ENCODE results near the gene CD40. TPM values are rescaled to one million over a fixed set of nuclear protein-coding genes. Genes with fewer than 3 reads are reported as not detected.

The CD40 gene
- total RNA-seq, 2 experiments from 2014 or later, result 34.7 to 64.2 TPM

- Histone ChIP-seq H3K4me1 (ENCODE audit: insufficient read depth, low read length, poor library complexity, severe bottlenecking) (no peaks in the 10 kb centered on the region), H4K20me1 (ENCODE audit: insufficient read depth, low read length) (no peaks in the 10 kb centered on the region; the same call in 1 of the 2 replicates), H3K27ac (ENCODE audit: low read depth, low read length, poor library complexity, severe bottlenecking) (no peak overlapping the region), H3K4me3 (ENCODE audit: low read depth, low read length, poor library complexity, severe bottlenecking) (no peak overlapping the region), H3K79me2 (ENCODE audit: insufficient read depth, low read depth, low read length) (no peaks in the 10 kb centered on the region), H3K36me3 (ENCODE audit: insufficient read depth, low read length) (no peaks in the 10 kb centered on the region), H2AFZ (ENCODE audit: low read length) (no peak overlapping the region), H3K4me2 (ENCODE audit: low read length) (no peak overlapping the region), H3K9me3 (ENCODE audit: low read length) (no peaks in the 10 kb centered on the region), H3K9me2 (ENCODE audit: insufficient read depth, low read length) (no peaks in the 10 kb centered on the region)
- ChIA-PET POLR2A (no interaction called here), CTCF (ENCODE audit: unreplicated experiment) (no interaction called here)
- intact Hi-C loops (cut with micrococcal nuclease; ENCODE audit: unreplicated experiment), result no loop called here
- TF ChIP-seq EZH2phosphoT487 (IDR thresholded peaks at IDR 0.05; ENCODE audit: borderline replicate concordance, low read depth, low read length) (no peak), CTCF (conservative IDR thresholded peaks at IDR 0.05; ENCODE audit: low read length) (no peak)
- BruUV-seq (replicated peaks), result no TSS peak
- DNase-seq (ENCODE audit: low spot score), result no peak
Measured at GRCh38 chr20:46139266-46139889, 21.3 kb downstream of the CD40 start.

- H3K9me2 ChIP-seq (ENCODE audit: insufficient read depth, low read length), result no peaks in the 10 kb centered on the region
- DNase-seq (ENCODE audit: low spot score), result no peak
- H2AFZ ChIP-seq (ENCODE audit: low read length), result no peak overlapping the region
- ChIA-PET POLR2A (no interaction called here), CTCF (ENCODE audit: unreplicated experiment) (no interaction called here)
- H3K36me3 ChIP-seq (ENCODE audit: insufficient read depth, low read length), result no peaks in the 10 kb centered on the region
- no peaks in the 10 kb centered on the region for H3K9me3 ChIP-seq (ENCODE audit: low read length)
- no peaks in the 10 kb centered on the region for H3K4me1 ChIP-seq (ENCODE audit: insufficient read depth, low read length, poor library complexity, severe bottlenecking)
- no TSS peak for BruUV-seq (replicated peaks)
- no peak overlapping the region for H3K4me2 ChIP-seq (ENCODE audit: low read length)
- H4K20me1 ChIP-seq (ENCODE audit: insufficient read depth, low read length), result no peaks in the 10 kb centered on the region; the same call in 1 of the 2 replicates
- intact Hi-C loops (cut with micrococcal nuclease; ENCODE audit: unreplicated experiment), result no loop called here
- H3K4me3 ChIP-seq (ENCODE audit: low read depth, low read length, poor library complexity, severe bottlenecking), result no peak overlapping the region
- H3K79me2 ChIP-seq (ENCODE audit: insufficient read depth, low read depth, low read length), result no peaks in the 10 kb centered on the region
- no peak overlapping the region for H3K27ac ChIP-seq (ENCODE audit: low read depth, low read length, poor library complexity, severe bottlenecking)
- no peak for TF ChIP-seq EZH2phosphoT487 (IDR thresholded peaks at IDR 0.05; ENCODE audit: borderline replicate concordance, low read depth, low read length)
- no peak for TF ChIP-seq CTCF (conservative IDR thresholded peaks at IDR 0.05; ENCODE audit: low read length)
Measured at GRCh38 chr20:46139908-46140482, 21.9 kb downstream of the CD40 start.

GRCh38 chr20:46142124-46142523 is 24.0 kb downstream of the CD40 start:
- CTCF ChIA-PET (ENCODE audit: unreplicated experiment), result interaction anchor here (0.6 kb wide), 1 partner anchor 563 kb away, joined by 3 read pairs; no protein-coding TSS in a partner anchor
- TF ChIP-seq CTCF (conservative IDR thresholded peaks at IDR 0.05; ENCODE audit: low read length), result no peak
- BruUV-seq (replicated peaks), result no TSS peak

More at GRCh38 chr20:46142124-46142523, 24.0 kb downstream of the CD40 start:
- no peak overlapping the region for H3K27ac ChIP-seq (ENCODE audit: low read depth, low read length, poor library complexity, severe bottlenecking)
- no peaks in the 10 kb centered on the region for H3K9me2 ChIP-seq (ENCODE audit: insufficient read depth, low read length)
- H4K20me1 ChIP-seq (ENCODE audit: insufficient read depth, low read length), result no peaks in the 10 kb centered on the region; the same call in 1 of the 2 replicates
- no peaks in the 10 kb centered on the region for H3K9me3 ChIP-seq (ENCODE audit: low read length)
- no peaks in the 10 kb centered on the region for H3K4me1 ChIP-seq (ENCODE audit: insufficient read depth, low read length, poor library complexity, severe bottlenecking)
- H3K4me2 ChIP-seq (ENCODE audit: low read length), result no peak overlapping the region
- DNase-seq (ENCODE audit: low spot score), result no peak
- no peaks in the 10 kb centered on the region for H3K79me2 ChIP-seq (ENCODE audit: insufficient read depth, low read depth, low read length)
- no peaks in the 10 kb centered on the region for H3K36me3 ChIP-seq (ENCODE audit: insufficient read depth, low read length)
- no peak overlapping the region for H3K4me3 ChIP-seq (ENCODE audit: low read depth, low read length, poor library complexity, severe bottlenecking)
- POLR2A ChIA-PET, result no interaction called here
- no peak overlapping the region for H2AFZ ChIP-seq (ENCODE audit: low read length)
- intact Hi-C loops (cut with micrococcal nuclease; ENCODE audit: unreplicated experiment), result no loop called here
